Measurements from ENCODE around the gene CCL14. TPM values are rescaled to one million over a fixed set of nuclear protein-coding genes. Genes with fewer than 3 reads are reported as not detected.

Gene CCL14
- total and polyA plus RNA-seq, 2 of the 13 experiments (the other 11 are each of a cell fraction or from before 2014, with no cell fraction given): 1.1 to 1.7 TPM

DNA sequence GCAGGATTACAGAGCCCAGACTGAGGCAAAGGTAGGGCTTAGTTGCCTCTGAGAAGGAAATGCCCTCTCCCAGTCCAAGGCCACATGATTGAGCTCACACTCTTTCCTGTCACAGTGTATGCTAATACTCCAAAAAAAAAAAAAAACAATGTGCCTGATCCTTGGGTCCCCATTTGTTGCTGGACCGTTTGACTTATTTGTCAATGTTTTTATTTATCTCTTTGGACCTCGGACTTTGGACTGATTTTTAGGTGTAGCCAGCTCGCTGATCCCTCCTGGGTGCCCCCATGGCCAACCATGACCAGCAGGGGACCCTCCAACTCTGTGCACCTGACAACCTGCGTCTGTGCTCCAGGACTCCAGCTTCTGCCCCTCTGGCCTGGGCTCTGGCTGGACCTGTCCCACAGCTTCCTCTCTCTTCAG is 4.6 kb downstream of the CCL14 start (continued):
- TF ChIP-seq ZNF446 (CRISPR knock-in tag; IDR thresholded peaks at IDR 0.05) (no peak), CREM (IDR thresholded peaks at IDR 0.05) (no peak), CREM (CRISPR knock-in tag; IDR thresholded peaks at IDR 0.05) (no peak), NR2F2 (IDR thresholded peaks at IDR 0.05; ENCODE audit: borderline replicate concordance, low read depth) (peak; percentile 24; the same call in 1 of the 2 replicates), CC2D1A (CRISPR knock-in tag; IDR thresholded peaks at IDR 0.05) (no peak), REPIN1 (CRISPR knock-in tag; IDR thresholded peaks at IDR 0.05; ENCODE audit: borderline replicate concordance, low read depth) (no peak; the same call in 1 of the 2 replicates), ZNF878 (CRISPR knock-in tag; IDR thresholded peaks at IDR 0.05) (no peak), ZNF256 (CRISPR knock-in tag; conservative IDR thresholded peaks at IDR 0.05) (no peak), ZNF7 (CRISPR knock-in tag; IDR thresholded peaks at IDR 0.05) (no peak), U2AF2 (IDR thresholded peaks at IDR 0.05; ENCODE audit: low read depth, low read length) (no peak), TSC22D2 (CRISPR knock-in tag; IDR thresholded peaks at IDR 0.05; ENCODE audit: borderline replicate concordance) (no peak), REL (CRISPR knock-in tag; conservative IDR thresholded peaks at IDR 0.05) (no peak), ZNF83 (CRISPR knock-in tag; IDR thresholded peaks at IDR 0.05; ENCODE audit: borderline replicate concordance) (no peak), TOE1 (CRISPR knock-in tag; IDR thresholded peaks at IDR 0.05) (no peak), KDM6A (CRISPR knock-in tag; IDR thresholded peaks at IDR 0.05; ENCODE audit: low read depth) (no peak), MIER3 (CRISPR knock-in tag; IDR thresholded peaks at IDR 0.05; ENCODE audit: borderline replicate concordance) (0 out of 2 replicates have a peak, but pooled peaks have one; percentile 48), PAF1 (CRISPR knock-in tag; IDR thresholded peaks at IDR 0.05) (no peak), MAF1 (CRISPR knock-in tag; IDR thresholded peaks at IDR 0.05; ENCODE audit: borderline replicate concordance) (no peak), PHF20 (CRISPR knock-in tag; IDR thresholded peaks at IDR 0.05) (no peak), ZNF790 (CRISPR knock-in tag; IDR thresholded peaks at IDR 0.05; ENCODE audit: borderline replicate concordance) (no peak), MXI1 (IDR thresholded peaks at IDR 0.05; ENCODE audit: borderline replicate concordance, low read depth, low read length) (peak; percentile 45; the same call in 1 of the 3 replicates), ATF7-NPFF (CRISPR knock-in tag; IDR thresholded peaks at IDR 0.05; ENCODE audit: low read depth) (no peak)
- TF ChIP-seq, protein P1, sequence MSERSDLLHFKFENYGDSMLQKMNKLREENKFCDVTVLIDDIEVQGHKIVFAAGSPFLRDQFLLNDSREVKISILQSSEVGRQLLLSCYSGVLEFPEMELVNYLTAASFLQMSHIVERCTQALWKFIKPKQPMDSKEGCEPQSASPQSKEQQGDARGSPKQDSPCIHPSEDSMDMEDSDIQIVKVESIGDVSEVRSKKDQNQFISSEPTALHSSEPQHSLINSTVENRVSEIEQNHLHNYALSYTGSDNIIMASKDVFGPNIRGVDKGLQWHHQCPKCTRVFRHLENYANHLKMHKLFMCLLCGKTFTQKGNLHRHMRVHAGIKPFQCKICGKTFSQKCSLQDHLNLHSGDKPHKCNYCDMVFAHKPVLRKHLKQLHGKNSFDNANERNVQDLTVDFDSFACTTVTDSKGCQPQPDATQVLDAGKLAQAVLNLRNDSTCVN (CRISPR knock-in tag; IDR thresholded peaks at IDR 0.05; ENCODE audit: borderline replicate concordance): no peak; the same call in 1 of the 2 replicates
- TF ChIP-seq, protein P2, sequence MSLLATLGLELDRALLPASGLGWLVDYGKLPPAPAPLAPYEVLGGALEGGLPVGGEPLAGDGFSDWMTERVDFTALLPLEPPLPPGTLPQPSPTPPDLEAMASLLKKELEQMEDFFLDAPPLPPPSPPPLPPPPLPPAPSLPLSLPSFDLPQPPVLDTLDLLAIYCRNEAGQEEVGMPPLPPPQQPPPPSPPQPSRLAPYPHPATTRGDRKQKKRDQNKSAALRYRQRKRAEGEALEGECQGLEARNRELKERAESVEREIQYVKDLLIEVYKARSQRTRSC (CRISPR knock-in tag; IDR thresholded peaks at IDR 0.05; ENCODE audit: low read depth): no peak
- TF ChIP-seq, protein P3, sequence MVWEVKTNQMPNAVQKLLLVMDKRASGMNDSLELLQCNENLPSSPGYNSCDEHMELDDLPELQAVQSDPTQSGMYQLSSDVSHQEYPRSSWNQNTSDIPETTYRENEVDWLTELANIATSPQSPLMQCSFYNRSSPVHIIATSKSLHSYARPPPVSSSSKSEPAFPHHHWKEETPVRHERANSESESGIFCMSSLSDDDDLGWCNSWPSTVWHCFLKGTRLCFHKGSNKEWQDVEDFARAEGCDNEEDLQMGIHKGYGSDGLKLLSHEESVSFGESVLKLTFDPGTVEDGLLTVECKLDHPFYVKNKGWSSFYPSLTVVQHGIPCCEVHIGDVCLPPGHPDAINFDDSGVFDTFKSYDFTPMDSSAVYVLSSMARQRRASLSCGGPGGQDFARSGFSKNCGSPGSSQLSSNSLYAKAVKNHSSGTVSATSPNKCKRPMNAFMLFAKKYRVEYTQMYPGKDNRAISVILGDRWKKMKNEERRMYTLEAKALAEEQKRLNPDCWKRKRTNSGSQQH (CRISPR knock-in tag; IDR thresholded peaks at IDR 0.05; ENCODE audit: low read depth): no peak
- TF ChIP-seq, protein P4, sequence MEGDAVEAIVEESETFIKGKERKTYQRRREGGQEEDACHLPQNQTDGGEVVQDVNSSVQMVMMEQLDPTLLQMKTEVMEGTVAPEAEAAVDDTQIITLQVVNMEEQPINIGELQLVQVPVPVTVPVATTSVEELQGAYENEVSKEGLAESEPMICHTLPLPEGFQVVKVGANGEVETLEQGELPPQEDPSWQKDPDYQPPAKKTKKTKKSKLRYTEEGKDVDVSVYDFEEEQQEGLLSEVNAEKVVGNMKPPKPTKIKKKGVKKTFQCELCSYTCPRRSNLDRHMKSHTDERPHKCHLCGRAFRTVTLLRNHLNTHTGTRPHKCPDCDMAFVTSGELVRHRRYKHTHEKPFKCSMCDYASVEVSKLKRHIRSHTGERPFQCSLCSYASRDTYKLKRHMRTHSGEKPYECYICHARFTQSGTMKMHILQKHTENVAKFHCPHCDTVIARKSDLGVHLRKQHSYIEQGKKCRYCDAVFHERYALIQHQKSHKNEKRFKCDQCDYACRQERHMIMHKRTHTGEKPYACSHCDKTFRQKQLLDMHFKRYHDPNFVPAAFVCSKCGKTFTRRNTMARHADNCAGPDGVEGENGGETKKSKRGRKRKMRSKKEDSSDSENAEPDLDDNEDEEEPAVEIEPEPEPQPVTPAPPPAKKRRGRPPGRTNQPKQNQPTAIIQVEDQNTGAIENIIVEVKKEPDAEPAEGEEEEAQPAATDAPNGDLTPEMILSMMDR (CRISPR knock-in tag; IDR thresholded peaks at IDR 0.05): peak; percentile 87
- TF ChIP-seq, protein P5, sequence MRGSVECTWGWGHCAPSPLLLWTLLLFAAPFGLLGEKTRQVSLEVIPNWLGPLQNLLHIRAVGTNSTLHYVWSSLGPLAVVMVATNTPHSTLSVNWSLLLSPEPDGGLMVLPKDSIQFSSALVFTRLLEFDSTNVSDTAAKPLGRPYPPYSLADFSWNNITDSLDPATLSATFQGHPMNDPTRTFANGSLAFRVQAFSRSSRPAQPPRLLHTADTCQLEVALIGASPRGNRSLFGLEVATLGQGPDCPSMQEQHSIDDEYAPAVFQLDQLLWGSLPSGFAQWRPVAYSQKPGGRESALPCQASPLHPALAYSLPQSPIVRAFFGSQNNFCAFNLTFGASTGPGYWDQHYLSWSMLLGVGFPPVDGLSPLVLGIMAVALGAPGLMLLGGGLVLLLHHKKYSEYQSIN (CRISPR knock-in tag; IDR thresholded peaks at IDR 0.05; ENCODE audit: borderline replicate concordance): no peak
